K562 (cell line): Measurements from ENCODE around the gene SLIT1.

ENCODE experiments used
- CBX2 ChIP-seq: fragments of 200-600 bp; sonication (generic); IDR thresholded peaks from one replicate; pipeline ENCODE4 v1.6.1; 2012; ENCODE audit warnings: mild to moderate bottlenecking, low read length, inconsistent platforms; ENCODE audit not compliant: insufficient read depth, poor library complexity, severe bottlenecking
- CHD1 ChIP-seq: fragments of 200-600 bp; sonication (generic); IDR thresholded peaks from one replicate; pipeline ENCODE4 v1.6.1; 2012; ENCODE audit warnings: mild to moderate bottlenecking, moderate library complexity, low read length, inconsistent platforms
- CHD2 ChIP-seq: IDR thresholded peaks from 2 replicates; pipeline ENCODE4 v1.6.1; 2011; ENCODE audit warnings: low read depth, low read length
- CTCF ChIP-seq, 3 experiments: IDR thresholded peaks in 2 of 3; conservative IDR thresholded peaks in 1 of 3; 2 replicates each; pipeline ENCODE4 v1.5.1; 2011 to 2012; ENCODE audit warnings: low read length in 3 of 3, mild to moderate bottlenecking in 3 of 3, control low read depth in 2 of 3, improper control_type of control experiment in 1 of 3, inconsistent platforms in 1 of 3, low read depth in 1 of 3, mixed read lengths in 1 of 3, moderate library complexity in 1 of 3; ENCODE audit not compliant: insufficient read depth in 2 of 3
- EP300 ChIP-seq: IDR thresholded peaks from 2 replicates; pipeline ENCODE4 v1.6.1; 2012; ENCODE audit warnings: low read length, improper control_type of control experiment
- POLR2A ChIP-seq: fragments of 450-650 bp; conservative IDR thresholded peaks from 2 replicates; pipeline ENCODE4 v1.6.1; 2016
- POLR2AphosphoS2 ChIP-seq: IDR thresholded peaks from 2 replicates; pipeline ENCODE4 v1.6.1; 2012; ENCODE audit warnings: low read length, improper control_type of control experiment
- TAF1 ChIP-seq: IDR thresholded peaks from 2 replicates; pipeline ENCODE4 v1.6.1; 2011; ENCODE audit warnings: mild to moderate bottlenecking, low read length, moderate library complexity; ENCODE audit not compliant: insufficient read depth, control insufficient read depth, severe bottlenecking; ENCODE audit errors: extremely low read depth
- TGIF2 ChIP-seq: sonication (generic); formaldehyde crosslinking; IDR thresholded peaks from 2 replicates; pipeline ENCODE4 v1.8.1; 2022; ENCODE audit warnings: mild to moderate bottlenecking, missing genetic modification reagents, moderate library complexity
- VEZF1 ChIP-seq: fragments of 200-800 bp; sonication (Bioruptor generic); IDR thresholded peaks from 2 replicates; pipeline ENCODE4 v1.6.1; 2017; ENCODE audit warnings: missing genetic modification characterization, missing compliant biosample characterization
- ZBTB33 ChIP-seq: sonication (generic); formaldehyde crosslinking; IDR thresholded peaks from 2 replicates; pipeline ENCODE4 v1.8.1; 2023; ENCODE audit warnings: mild to moderate bottlenecking, missing genetic modification reagents
- TF ChIP-seq, protein P1 (sequence below): sonication (generic); formaldehyde crosslinking; IDR thresholded peaks from 2 replicates; pipeline ENCODE4 v1.8.0; 2022; ENCODE audit warnings: mild to moderate bottlenecking, low read depth, missing genetic modification reagents

GRCh38 chr10:97182288-97182990 lies 3.3 kb downstream of the SLIT1 start:
- TF ChIP-seq POLR2AphosphoS2 (no peak), VEZF1 (CRISPR knock-in tag) (no peak), CHD2 (no peak), ZBTB33 (CRISPR knock-in tag) (no peak), TGIF2 (CRISPR knock-in tag) (no peak), POLR2A (no peak), CHD1 (no peak), CTCF (IDR thresholded peaks at IDR 0.05 in 2 of 3, conservative IDR thresholded peaks at IDR 0.05 in 1 of 3; ENCODE audit: insufficient read depth in 2 of 3, low read depth in 1 of 3, low read length in 3 of 3) (no peak), CBX2 (no peak), TAF1 (no peak), EP300 (no peak)
- TF ChIP-seq, protein P1, sequence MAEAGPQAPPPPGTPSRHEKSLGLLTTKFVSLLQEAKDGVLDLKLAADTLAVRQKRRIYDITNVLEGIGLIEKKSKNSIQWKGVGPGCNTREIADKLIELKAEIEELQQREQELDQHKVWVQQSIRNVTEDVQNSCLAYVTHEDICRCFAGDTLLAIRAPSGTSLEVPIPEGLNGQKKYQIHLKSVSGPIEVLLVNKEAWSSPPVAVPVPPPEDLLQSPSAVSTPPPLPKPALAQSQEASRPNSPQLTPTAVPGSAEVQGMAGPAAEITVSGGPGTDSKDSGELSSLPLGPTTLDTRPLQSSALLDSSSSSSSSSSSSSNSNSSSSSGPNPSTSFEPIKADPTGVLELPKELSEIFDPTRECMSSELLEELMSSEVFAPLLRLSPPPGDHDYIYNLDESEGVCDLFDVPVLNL (CRISPR knock-in tag) = no peak
